HEK293 (cell line): Measurements from ENCODE around the gene ZFPL1.
A peak's percentile ranks its signal among the peaks of the same experiment; 100 is the strongest.

Source experiments
- CTCF ChIA-PET: fragments of 350-600 bp; formaldehyde crosslinking; extraction: SDS; loops from one replicate; lab custom pipeline; 2021; ENCODE audit warnings: antibody characterized with exemption; lab: Yijun Ruan, JAX
- POLR2A ChIA-PET: fragments of 300-600 bp; formaldehyde crosslinking; extraction: SDS; loops from one replicate; lab custom pipeline; 2020; ENCODE audit warnings: antibody characterized with exemption, inconsistent platforms; lab: Yijun Ruan, JAX
- H3K27ac ChIP-seq: fragments of 200-500 bp; sonication (Bioruptor generic); 2 replicates; pipeline ENCODE4 v1.5.1; 2014; ENCODE audit warnings: low read depth, low read length, control low read depth, inconsistent platforms; ENCODE audit errors: extremely low read depth
- H3K36me3 ChIP-seq, 2 experiments: fragments of 200-500 bp in 1 of 2; sonication (Bioruptor generic) in 1 of 2; 1 replicate in 1 of 2; 2 replicates in 1 of 2; pipeline ENCODE4 v1.5.1; 2014 to 2017; ENCODE audit warnings: inconsistent platforms in 2 of 2, low read length in 2 of 2; ENCODE audit not compliant: control insufficient read depth in 2 of 2, insufficient read depth in 1 of 2
- H3K4me1 ChIP-seq: fragments of 200-500 bp; sonication (Bioruptor generic); 2 replicates; pipeline ENCODE4 v1.5.1; 2014; ENCODE audit warnings: mild to moderate bottlenecking, low read length, inconsistent platforms; ENCODE audit not compliant: control insufficient read depth, insufficient read depth
- H3K4me3 ChIP-seq: 2 replicates; pipeline ENCODE4 v1.5.1; 2011; ENCODE audit warnings: low read depth, mild to moderate bottlenecking, control low read depth, low read length, moderate library complexity
- H3K9me3 ChIP-seq: fragments of 200-500 bp; sonication (Bioruptor generic); 2 replicates; pipeline ENCODE4 v1.5.1; 2014; ENCODE audit warnings: low read depth, low read length, inconsistent platforms; ENCODE audit not compliant: control insufficient read depth, insufficient read depth
- CTCF ChIP-seq: fragments of 450-650 bp; formaldehyde crosslinking; IDR thresholded peaks from 2 replicates; pipeline ENCODE4 v1.5.1; 2016; ENCODE audit warnings: missing biosample characterization, missing genetic modification characterization
- REST ChIP-seq: fragments of 450-650 bp; formaldehyde crosslinking; IDR thresholded peaks from 2 replicates; pipeline ENCODE4 v1.5.1; 2016; ENCODE audit warnings: missing biosample characterization, missing genetic modification characterization
- ZNF133 ChIP-seq: fragments of 450-650 bp; formaldehyde crosslinking; IDR thresholded peaks from 2 replicates; pipeline ENCODE4 v1.5.1; 2016; ENCODE audit warnings: missing biosample characterization, missing genetic modification characterization
- ZNF202 ChIP-seq: fragments of 450-650 bp; formaldehyde crosslinking; IDR thresholded peaks from 2 replicates; pipeline ENCODE4 v1.5.1; 2016; ENCODE audit warnings: missing biosample characterization, missing genetic modification characterization, borderline replicate concordance
- ZNF239 ChIP-seq: fragments of 450-650 bp; formaldehyde crosslinking; IDR thresholded peaks from 2 replicates; pipeline ENCODE4 v1.5.1; 2016; ENCODE audit warnings: missing biosample characterization, missing genetic modification characterization
- ZNF426 ChIP-seq: fragments of 450-650 bp; formaldehyde crosslinking; IDR thresholded peaks from 2 replicates; pipeline ENCODE4 v1.5.1; 2017; ENCODE audit warnings: missing biosample characterization, missing genetic modification characterization, mild to moderate bottlenecking, inconsistent platforms, moderate library complexity
- ZNF791 ChIP-seq: fragments of 450-650 bp; formaldehyde crosslinking; IDR thresholded peaks from 2 replicates; pipeline ENCODE4 v1.5.1; 2016; ENCODE audit warnings: missing biosample characterization, missing genetic modification characterization
- TF ChIP-seq, protein P1 (sequence below): fragments of 450-650 bp; formaldehyde crosslinking; IDR thresholded peaks from 2 replicates; pipeline ENCODE4 v1.5.1; 2016; ENCODE audit warnings: missing biosample characterization, missing genetic modification characterization
- TF ChIP-seq, protein P2 (sequence below): fragments of 450-650 bp; formaldehyde crosslinking; IDR thresholded peaks from 2 replicates; pipeline ENCODE4 v1.5.1; 2017; ENCODE audit warnings: missing biosample characterization, missing genetic modification characterization

The ZFPL1 gene

GRCh38 chr11:65078151-65078550 is 5.9 kb upstream of the ZFPL1 start:
- peaks cover 3% of the 10 kb centered on the region; the same call in 1 of the 2 replicates for H3K4me1 ChIP-seq
- H3K36me3 ChIP-seq = peaks cover 5 to 71% of the 10 kb centered on the region in 2 experiments; a peak in 2 of 3 replicates
- ChIA-PET POLR2A (interaction anchor here (0.6 kb wide), 1 partner anchor 27 kb away, joined by 6 read pairs; no protein-coding TSS in a partner anchor), CTCF (interaction anchor here (0.6 to 1.5 kb wide), 9 partner anchors 8 to 225 kb away, joined by 3 to 6 read pairs (median 4); partner anchors contain the start of genes NAALADL1 and SAC3D1)
- H3K27ac ChIP-seq = no peak overlapping the region
- no peak overlapping the region for H3K4me3 ChIP-seq
- TF ChIP-seq ZNF202 (tag by site-specific recombination) = no peak
- peak; percentile 36 for TF ChIP-seq CTCF (tag by site-specific recombination)
- H3K9me3 ChIP-seq = no peaks in the 10 kb centered on the region

DNA sequence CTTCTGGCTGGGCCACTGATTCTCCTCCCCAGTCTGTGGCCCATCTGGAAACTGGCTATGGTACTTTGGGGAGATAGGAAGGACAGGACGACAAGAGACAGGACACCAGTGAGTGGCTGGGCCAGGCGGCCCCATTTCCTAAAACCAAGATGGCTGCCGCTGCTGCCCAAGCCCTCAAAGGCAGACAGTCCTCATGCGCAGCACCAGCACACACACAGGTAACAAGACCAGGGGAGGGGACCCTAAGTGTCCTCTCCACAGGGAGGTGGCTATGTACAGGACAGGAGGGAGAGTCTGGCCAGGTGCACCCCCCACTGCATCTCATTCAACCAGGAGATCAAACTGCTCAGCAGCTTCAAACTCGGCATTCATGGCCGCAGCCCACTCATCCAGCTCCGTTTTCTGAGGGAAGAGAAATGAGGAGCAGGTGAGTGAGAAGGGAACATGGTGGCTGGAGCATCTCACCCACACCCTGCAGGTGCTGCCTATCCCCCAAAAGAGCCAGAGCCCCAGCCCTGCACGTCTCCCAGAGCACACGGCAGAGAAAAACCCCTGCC is 5.2 kb upstream of the ZFPL1 start:
- peaks cover 5 to 71% of the 10 kb centered on the region in 2 experiments; a peak in 2 of 3 replicates for H3K36me3 ChIP-seq
- TF ChIP-seq, protein P1, sequence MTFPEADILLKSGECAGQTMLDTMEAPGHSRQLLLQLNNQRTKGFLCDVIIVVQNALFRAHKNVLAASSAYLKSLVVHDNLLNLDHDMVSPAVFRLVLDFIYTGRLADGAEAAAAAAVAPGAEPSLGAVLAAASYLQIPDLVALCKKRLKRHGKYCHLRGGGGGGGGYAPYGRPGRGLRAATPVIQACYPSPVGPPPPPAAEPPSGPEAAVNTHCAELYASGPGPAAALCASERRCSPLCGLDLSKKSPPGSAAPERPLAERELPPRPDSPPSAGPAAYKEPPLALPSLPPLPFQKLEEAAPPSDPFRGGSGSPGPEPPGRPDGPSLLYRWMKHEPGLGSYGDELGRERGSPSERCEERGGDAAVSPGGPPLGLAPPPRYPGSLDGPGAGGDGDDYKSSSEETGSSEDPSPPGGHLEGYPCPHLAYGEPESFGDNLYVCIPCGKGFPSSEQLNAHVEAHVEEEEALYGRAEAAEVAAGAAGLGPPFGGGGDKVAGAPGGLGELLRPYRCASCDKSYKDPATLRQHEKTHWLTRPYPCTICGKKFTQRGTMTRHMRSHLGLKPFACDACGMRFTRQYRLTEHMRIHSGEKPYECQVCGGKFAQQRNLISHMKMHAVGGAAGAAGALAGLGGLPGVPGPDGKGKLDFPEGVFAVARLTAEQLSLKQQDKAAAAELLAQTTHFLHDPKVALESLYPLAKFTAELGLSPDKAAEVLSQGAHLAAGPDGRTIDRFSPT (tag by site-specific recombination) = no peak
- no peak for TF ChIP-seq ZNF791 (tag by site-specific recombination)
- no peak for TF ChIP-seq ZNF133 (tag by site-specific recombination)
- no peak for TF ChIP-seq ZNF426 (tag by site-specific recombination)
- TF ChIP-seq, all 188 proteins: peak for 0
- H3K9me3 ChIP-seq = no peaks in the 10 kb centered on the region
- no peak overlapping the region for H3K27ac ChIP-seq
- CTCF ChIA-PET = interaction anchor here (0.6 to 1.5 kb wide), 7 partner anchors 9 to 226 kb away, joined by 3 to 6 read pairs (median 3); partner anchors contain the start of gene NAALADL1
- H3K4me1 ChIP-seq = peaks cover 3% of the 10 kb centered on the region; the same call in 1 of the 2 replicates
- no peak overlapping the region for H3K4me3 ChIP-seq
- POLR2A ChIA-PET = interaction anchor here (0.6 kb wide), 1 partner anchor 28 kb away, joined by 6 read pairs; no protein-coding TSS in a partner anchor

GRCh38 chr11:65083134-65083833 is 738 bp upstream of the ZFPL1 start:
- peaks cover 3% of the 10 kb centered on the region; the same call in 1 of the 2 replicates for H3K4me1 ChIP-seq
- CTCF ChIA-PET = interaction anchor here (0.5 to 1.4 kb wide), 6 partner anchors 27 to 250 kb away, joined by 3 to 5 read pairs (median 4); partner anchors contain the start of genes DPF2 and SAC3D1
- no peaks in the 10 kb centered on the region for H3K9me3 ChIP-seq
- H3K36me3 ChIP-seq = peaks cover 5 to 78% of the 10 kb centered on the region in 2 experiments; a peak in 2 of 3 replicates
- H3K27ac ChIP-seq = peak overlapping the region; percentile 81
- peak overlapping the region; percentile 92 for H3K4me3 ChIP-seq
- POLR2A ChIA-PET = interaction anchor here (0.8 to 2.0 kb wide), 8 partner anchors 11 to 43 kb away, joined by 3 to 13 read pairs (median 4); partner anchors contain the start of genes FAU, MRPL49, SAC3D1 and TM7SF2
- TF ChIP-seq, protein P2, sequence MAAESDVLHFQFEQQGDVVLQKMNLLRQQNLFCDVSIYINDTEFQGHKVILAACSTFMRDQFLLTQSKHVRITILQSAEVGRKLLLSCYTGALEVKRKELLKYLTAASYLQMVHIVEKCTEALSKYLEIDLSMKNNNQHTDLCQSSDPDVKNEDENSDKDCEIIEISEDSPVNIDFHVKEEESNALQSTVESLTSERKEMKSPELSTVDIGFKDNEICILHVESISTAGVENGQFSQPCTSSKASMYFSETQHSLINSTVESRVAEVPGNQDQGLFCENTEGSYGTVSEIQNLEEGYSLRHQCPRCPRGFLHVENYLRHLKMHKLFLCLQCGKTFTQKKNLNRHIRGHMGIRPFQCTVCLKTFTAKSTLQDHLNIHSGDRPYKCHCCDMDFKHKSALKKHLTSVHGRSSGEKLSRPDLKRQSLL (tag by site-specific recombination) = peak; percentile 20; the same call in 1 of the 2 replicates
- peak; percentile 20; the same call in 1 of the 2 replicates for TF ChIP-seq REST (tag by site-specific recombination)
- TF ChIP-seq ZNF239 (tag by site-specific recombination) = no peak
